DMS 273 treated with DMSO at 0.1 percent for 48 hours (cell line): Measurements from ENCODE around the gene RBM19.

Experiments
- DNase-seq: peaks from one replicate; lab custom pipeline; 2025; lab: John Stamatoyannopoulos, UW

RBM19 gene

GRCh38 chr12:113880988-113881962 lies 84.8 kb downstream of the RBM19 start:
- no peak for DNase-seq

DNA sequence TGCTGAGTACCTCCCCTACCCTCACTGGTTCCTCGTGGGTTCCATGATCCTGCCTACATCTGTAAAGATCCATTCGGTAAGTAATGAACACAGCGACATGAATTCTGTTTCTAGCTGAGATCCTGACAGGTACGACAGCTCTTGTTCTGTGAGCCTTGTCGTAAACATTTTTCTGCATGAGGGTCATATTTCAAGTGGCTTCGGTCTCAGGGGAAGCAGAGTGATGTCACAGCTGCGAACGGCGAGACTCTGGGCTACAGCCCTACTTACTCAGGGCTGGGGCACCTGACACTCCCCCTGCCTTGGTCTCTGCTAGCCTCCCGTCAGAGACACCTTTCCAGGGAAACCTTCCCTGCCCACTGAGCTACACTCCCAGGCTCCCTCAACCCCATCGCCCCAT lies 85.8 kb downstream of the RBM19 start:
- no peak for DNase-seq

- no peak for DNase-seq
Measured at GRCh38 chr12:113879658-113880057, 86.5 kb downstream of the RBM19 start.

DNA sequence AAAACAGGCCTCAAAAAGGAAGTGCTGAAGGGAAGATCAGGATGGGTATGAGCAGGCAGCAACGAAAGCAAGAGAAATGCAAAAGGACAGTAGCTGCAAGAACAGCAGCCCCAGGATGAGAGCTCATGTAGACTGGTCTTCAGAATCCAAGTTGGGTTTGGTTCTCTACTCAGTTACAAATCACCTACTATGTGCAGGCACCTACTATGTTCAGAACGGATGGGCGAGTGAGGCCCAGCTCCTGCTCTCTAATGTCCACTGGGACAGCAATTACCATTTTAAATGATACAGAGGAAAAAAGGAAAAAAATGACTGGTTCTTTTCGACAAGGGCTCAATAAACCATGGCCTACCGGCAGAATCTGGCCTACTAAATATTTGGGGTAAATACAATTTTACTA lies 88.5 kb downstream of the RBM19 start:
- DNase-seq: no peak

DNA sequence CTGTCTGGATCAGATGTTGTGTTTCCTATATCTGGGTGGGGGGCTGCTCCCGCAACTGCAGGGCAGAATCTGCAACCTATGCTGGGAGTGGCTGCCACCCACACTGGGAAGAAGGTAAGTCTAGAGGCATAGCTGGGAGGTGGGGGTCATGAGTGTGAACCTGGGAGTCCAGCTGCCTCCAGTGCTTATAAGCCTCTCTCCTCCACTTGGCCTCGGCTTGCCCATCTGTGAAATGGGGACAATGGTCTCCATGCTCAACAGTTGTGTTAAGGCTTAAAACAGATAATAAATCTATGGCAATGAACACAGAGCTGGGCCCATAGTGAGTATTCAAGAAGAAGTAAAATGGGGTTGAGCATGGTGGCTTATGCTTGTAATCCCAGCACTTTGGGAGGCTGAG lies 90.0 kb downstream of the RBM19 start:
- no peak for DNase-seq

- DNase-seq: no peak
Measured at GRCh38 chr12:113875691-113876090, 90.4 kb downstream of the RBM19 start.

GRCh38 chr12:113874999-113875561 lies 91.0 kb downstream of the RBM19 start:
- no peak for DNase-seq

DNA sequence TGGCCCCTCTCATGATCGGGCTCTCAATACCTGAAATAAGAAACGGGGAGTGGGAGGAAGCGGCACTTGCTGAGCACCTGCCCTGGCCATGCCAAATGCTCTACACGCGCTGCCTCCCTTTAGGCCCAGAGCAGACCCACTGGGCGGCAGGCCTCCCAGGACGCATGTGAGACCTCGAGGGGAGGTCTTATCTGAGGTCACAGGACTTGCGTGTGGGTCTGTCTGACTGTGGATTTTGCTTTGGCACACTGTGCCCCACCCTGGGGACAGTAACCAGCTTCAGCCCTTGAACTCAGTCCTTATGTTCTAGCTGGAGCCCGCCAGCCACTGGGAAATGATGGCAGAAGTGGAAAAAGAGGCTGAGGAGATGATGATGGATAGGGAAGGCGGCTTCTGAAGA lies 91.8 kb downstream of the RBM19 start:
- no peak for DNase-seq

GRCh38 chr12:113873740-113874139 lies 92.4 kb downstream of the RBM19 start:
- no peak for DNase-seq

GRCh38 chr12:113870890-113871289 lies 95.2 kb downstream of the RBM19 start:
- no peak for DNase-seq

- DNase-seq: no peak
Measured at GRCh38 chr12:113870035-113870434, 96.1 kb downstream of the RBM19 start.

DNA sequence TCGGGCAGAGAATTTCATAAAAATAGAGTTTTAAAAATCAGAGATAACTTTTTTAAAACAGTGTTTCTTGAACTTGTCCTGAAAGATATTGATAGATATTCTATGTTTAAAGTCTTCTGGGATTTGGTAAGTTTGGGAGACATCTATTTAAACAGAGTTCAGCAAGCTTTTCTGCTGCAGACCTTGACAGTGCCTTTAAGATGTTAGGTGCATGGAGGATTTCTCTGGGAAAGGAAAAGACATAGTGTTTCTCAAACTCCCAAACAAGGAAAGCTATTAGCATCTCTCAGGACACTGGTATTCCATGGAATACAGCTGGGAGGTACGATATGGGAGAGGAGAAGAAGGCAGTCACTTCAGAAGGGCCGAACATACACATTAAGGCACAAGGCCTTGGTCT lies 97.8 kb downstream of the RBM19 start:
- no peak for DNase-seq

GRCh38 chr12:113867258-113867657 lies 98.9 kb downstream of the RBM19 start:
- DNase-seq: no peak

DNA sequence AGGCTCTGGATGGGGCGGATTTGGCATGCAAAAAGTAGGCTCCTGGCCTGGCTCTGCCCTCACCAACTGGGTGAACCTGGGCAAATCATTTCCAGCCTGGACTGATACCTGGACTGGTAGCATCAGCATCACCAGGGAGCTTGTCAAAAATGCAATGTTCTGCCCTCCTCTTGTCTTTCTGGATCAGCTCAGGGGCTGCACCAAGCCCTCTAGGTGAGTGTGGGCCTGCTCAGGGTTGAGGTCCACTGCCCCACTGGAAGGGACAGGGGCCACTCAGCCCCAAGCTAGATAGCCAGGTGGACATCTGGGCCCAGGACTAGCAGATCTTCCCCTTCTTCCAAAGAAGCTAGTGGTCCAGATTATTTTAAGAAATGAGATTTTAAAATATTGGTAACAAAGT lies 99.6 kb downstream of the RBM19 start:
- DNase-seq: no peak

GRCh38 chr12:113863455-113863845 lies 102.7 kb downstream of the RBM19 start:
- DNase-seq: no peak

GRCh38 chr12:113862590-113863454 lies 103.3 kb downstream of the RBM19 start:
- no peak for DNase-seq

DNA sequence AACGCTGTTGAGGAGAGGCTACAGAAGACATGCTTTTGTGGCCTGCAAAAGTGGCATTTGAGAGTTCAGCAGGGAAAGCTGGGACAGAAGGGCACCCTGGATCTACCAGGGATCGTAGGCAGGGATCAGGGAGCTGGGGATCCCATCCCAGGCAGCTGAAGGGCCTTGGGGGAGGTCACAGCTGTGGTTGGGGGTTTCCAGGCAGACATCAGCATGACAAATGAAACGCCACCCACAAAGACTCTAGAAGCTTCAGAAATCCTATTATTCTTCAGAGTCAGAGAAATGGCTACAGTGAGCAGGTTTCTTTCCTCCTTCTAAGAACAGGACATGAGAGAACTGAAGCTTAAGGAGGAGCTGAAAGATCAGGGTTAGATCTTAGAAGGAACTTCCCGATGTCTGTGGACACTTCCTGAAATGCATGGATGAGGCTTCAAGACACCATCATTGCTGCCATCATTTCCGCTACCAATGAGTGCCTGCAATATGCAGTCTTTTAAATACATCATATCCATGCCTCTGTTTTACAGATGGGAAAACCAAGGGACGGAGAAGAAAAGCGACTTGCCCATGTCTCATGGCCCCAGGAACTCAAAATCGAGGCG lies 104.3 kb downstream of the RBM19 start:
- no peak for DNase-seq

DNA sequence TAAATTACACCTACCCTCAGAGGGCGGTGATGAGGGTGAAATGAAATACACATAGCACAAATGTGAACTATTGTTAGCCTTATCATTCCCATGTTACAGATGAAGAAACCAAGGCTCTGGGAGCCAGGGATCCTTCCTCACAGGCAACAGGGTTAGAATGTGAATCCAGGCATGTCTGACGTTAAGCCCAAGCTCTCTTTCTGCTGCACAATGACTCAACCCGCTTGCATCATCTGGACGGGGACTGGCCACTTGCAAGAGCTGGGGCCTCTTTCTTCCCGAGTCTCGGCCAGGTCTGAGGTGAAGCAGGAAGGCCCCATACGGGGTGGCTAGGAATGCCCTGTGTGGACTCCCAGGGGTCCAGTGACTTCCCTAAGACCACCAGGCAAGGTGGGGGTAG lies 105.2 kb downstream of the RBM19 start:
- DNase-seq: no peak

DNA sequence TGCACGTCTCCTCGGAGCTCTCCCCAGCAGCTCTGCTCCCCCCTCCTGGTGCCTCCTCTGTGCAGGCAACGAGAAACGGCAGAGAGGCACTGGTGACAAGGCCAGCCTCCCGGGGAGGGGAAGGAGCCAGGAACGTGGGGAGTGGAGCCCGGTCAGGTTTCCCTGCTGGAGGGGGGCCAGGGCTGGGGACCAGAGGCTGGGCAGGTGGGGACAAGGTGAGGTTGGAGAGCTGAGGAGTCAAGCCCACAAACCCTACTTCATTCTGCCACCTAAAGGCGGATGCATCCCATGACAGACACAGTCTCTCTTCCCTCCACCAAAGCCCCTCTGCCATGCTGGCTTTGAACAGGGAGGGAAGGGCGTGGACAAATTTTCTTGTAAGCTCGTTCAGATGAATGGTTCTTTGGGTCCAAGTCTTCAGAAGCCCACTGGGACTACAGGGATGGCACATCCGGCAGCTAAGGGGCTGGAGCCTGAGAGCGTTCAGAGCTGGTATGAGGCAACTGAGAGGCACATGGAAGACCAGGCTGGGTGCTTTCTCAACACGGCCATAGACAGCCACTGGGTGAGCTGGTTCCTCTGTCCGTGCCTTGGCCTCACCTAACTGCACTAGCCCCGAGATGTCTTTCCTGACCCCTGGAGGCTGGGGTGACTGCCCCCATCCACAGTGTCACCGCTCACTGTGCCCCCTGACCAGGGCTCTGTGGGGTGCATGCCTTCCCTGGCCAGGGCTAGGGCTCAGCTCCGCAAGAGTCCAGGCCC lies 105.9 kb downstream of the RBM19 start:
- DNase-seq: no peak

DNA sequence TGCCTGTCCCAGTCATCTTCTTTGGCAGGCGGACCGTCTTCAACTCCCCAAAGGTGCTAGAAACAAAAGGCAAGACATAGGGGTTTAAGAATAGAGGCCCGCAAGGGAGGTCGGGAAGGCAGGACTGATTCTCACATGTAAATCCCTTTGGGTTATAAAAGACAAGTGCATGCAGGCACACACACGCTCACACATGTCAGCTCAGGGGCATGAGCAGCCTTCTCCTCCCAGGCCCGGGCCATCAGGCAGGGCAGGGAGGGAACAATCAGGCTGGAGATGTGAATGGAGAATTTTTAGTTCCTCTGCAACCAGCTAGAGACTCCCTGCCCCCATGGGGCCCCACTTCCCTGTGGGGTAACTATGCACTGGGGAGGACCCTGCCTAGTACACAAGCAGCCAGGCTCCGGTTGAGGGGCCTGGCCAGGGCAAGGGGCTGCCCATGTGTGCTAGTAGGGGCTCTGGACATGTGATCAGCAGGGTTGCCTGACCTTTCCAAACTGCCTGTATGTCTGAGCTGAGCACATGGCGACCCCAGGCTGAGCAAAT lies 107.2 kb downstream of the RBM19 start:
- no peak for DNase-seq

DNA sequence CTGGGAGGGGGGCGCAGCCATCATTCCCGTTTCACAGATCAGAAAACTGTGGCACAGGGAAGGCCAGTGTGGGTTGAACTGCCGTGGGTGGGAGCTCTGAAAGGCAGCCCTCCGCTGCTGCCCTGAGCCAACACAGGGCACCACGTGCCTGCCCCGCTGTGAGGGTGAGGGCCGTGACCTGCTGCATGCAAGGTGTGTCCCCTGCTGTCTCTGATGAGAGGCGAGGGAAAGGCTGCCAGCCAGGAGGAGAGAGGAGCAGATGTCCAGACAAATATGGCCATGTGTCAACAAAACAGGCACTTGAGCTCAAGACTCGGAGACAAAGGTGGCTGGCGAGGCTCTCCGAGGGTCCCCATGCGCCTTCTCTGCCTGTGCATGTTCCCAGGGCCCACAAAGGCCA lies 108.8 kb downstream of the RBM19 start:
- no peak for DNase-seq
